IMR-90 (cell line): ENCODE results near the gene PSMC5. TPM values are rescaled to one million over a fixed set of nuclear protein-coding genes. Genes with fewer than 3 reads are reported as not detected.

ENCODE experiments used
- ATAC-seq: fragments of 200-7000 bp; cut with Tn5 transposase; 2 replicates; pipeline ENCODE4 v1.9.1; 2020; ENCODE audit warnings: low read depth, mild to moderate bottlenecking, moderate library complexity
- BruUV-seq: library from RNA; stranded (reverse); fragments of 400-500 nt; replicated peaks from 2 replicates; lab custom pipeline; 2021; lab: Mats Ljungman, UMichigan
- CTCF ChIA-PET: fragments of 300-600 bp; formaldehyde crosslinking; extraction: SDS; loops from one replicate; lab custom pipeline; 2021; ENCODE audit warnings: antibody characterized with exemption; lab: Yijun Ruan, JAX
- POLR2A ChIA-PET: fragments of 300-600 bp; sonication (Branson Sonifier 250); formaldehyde crosslinking; loops from one replicate; lab custom pipeline; 2022; ENCODE audit warnings: antibody characterized with exemption; ENCODE audit not compliant: unreplicated experiment; lab: Charles Lee
- DNase-seq: peaks from one replicate; pipeline ENCODE4 v3.0.0; 2013
- H2AFZ ChIP-seq: replicated peaks from 2 replicates; pipeline ENCODE3; 2013; ENCODE audit warnings: low read length, mild to moderate bottlenecking; ENCODE audit not compliant: poor library complexity
- H2AK5ac ChIP-seq: 2 replicates; pipeline ENCODE4 v1.6.1; 2013; ENCODE audit warnings: low read depth, low read length, inconsistent platforms
- H2AK9ac ChIP-seq: replicated peaks from 2 replicates; pipeline ENCODE3; 2013; ENCODE audit warnings: mild to moderate bottlenecking, low read depth, low read length, moderate library complexity; ENCODE audit not compliant: poor library complexity
- H2BK120ac ChIP-seq: 2 replicates; pipeline ENCODE4 v1.6.1; 2013; ENCODE audit warnings: low read depth, low read length, inconsistent platforms
- H2BK15ac ChIP-seq: 3 replicates; pipeline ENCODE4 v1.6.1; 2013; ENCODE audit warnings: low read depth, low read length, inconsistent platforms
- H2BK20ac ChIP-seq: 2 replicates; pipeline ENCODE4 v1.6.1; 2013; ENCODE audit warnings: low read depth, mild to moderate bottlenecking, inconsistent platforms, low read length, moderate library complexity
- H2BK5ac ChIP-seq: 2 replicates; pipeline ENCODE4 v1.6.1; 2013; ENCODE audit warnings: mild to moderate bottlenecking, low read depth, low read length, inconsistent platforms; ENCODE audit not compliant: poor library complexity, severe bottlenecking
- H3K14ac ChIP-seq: replicated peaks from 2 replicates; pipeline ENCODE4 v1.6.1; 2013; ENCODE audit warnings: low read depth, low read length, inconsistent platforms
- H3K18ac ChIP-seq: 2 replicates; pipeline ENCODE4 v1.6.1; 2013; ENCODE audit warnings: low read depth, low read length, control low read depth
- H3K23ac ChIP-seq: 2 replicates; pipeline ENCODE4 v1.6.1; 2013; ENCODE audit warnings: low read depth, low read length, inconsistent platforms
- H3K27ac ChIP-seq: 2 replicates; pipeline ENCODE4 v1.5.1; 2013; ENCODE audit warnings: mild to moderate bottlenecking, control low read depth, low read length; ENCODE audit not compliant: insufficient read depth
- H3K27me3 ChIP-seq: 2 replicates; pipeline ENCODE4 v1.6.1; 2013; ENCODE audit warnings: low read length; ENCODE audit not compliant: control insufficient read depth, insufficient read depth
- H3K36me3 ChIP-seq: 2 replicates; pipeline ENCODE4 v1.6.1; 2013; ENCODE audit warnings: low read length, mixed read lengths; ENCODE audit not compliant: control insufficient read depth, insufficient read depth
- H3K4ac ChIP-seq: 2 replicates; pipeline ENCODE4 v1.6.1; 2013; ENCODE audit warnings: low read depth, low read length, inconsistent platforms
- H3K4me1 ChIP-seq: 2 replicates; pipeline ENCODE4 v1.6.1; 2013; ENCODE audit warnings: low read length, mixed read lengths; ENCODE audit not compliant: control insufficient read depth, insufficient read depth
- H3K4me2 ChIP-seq: 2 replicates; pipeline ENCODE4 v1.6.1; 2013; ENCODE audit warnings: low read depth, mild to moderate bottlenecking, control low read depth, low read length, moderate library complexity
- H3K4me3 ChIP-seq: 2 replicates; pipeline ENCODE4 v1.5.1; 2013; ENCODE audit warnings: low read depth, mild to moderate bottlenecking, control low read depth, low read length, moderate library complexity; ENCODE audit not compliant: insufficient read depth
- H3K56ac ChIP-seq: 2 replicates; pipeline ENCODE4 v1.6.1; 2013; ENCODE audit warnings: low read length, inconsistent platforms; ENCODE audit not compliant: insufficient read depth; ENCODE audit errors: extremely low read depth
- H3K79me1 ChIP-seq, 2 experiments: 2 replicates each; pipeline ENCODE4 v1.6.1; 2013; ENCODE audit warnings: low read length in 2 of 2, inconsistent platforms in 1 of 2, low read depth in 1 of 2
- H3K9ac ChIP-seq: 2 replicates; pipeline ENCODE4 v1.6.1; 2013; ENCODE audit warnings: low read depth, low read length, control low read depth
- H3K9me1 ChIP-seq: 2 replicates; pipeline ENCODE4 v1.6.1; 2013; ENCODE audit warnings: low read length, inconsistent platforms; ENCODE audit not compliant: insufficient read depth
- H3K9me3 ChIP-seq: 2 replicates; pipeline ENCODE4 v1.6.1; 2013; ENCODE audit warnings: low read length; ENCODE audit not compliant: control insufficient read depth, insufficient read depth
- H4K20me1 ChIP-seq: 2 replicates; pipeline ENCODE4 v1.6.1; 2013; ENCODE audit warnings: low read length, inconsistent platforms; ENCODE audit not compliant: insufficient read depth
- H4K5ac ChIP-seq: 2 replicates; pipeline ENCODE4 v1.6.1; 2013; ENCODE audit warnings: mild to moderate bottlenecking, low read depth, low read length, control low read depth
- H4K8ac ChIP-seq, 2 experiments: 2 replicates each; pipeline ENCODE4 v1.6.1; 2013; ENCODE audit warnings: low read depth in 2 of 2, low read length in 2 of 2, control low read depth in 1 of 2, inconsistent platforms in 1 of 2
- H4K91ac ChIP-seq: 2 replicates; pipeline ENCODE4 v1.6.1; 2013; ENCODE audit warnings: low read depth, low read length, inconsistent platforms; ENCODE audit not compliant: insufficient read depth
- BHLHE40 ChIP-seq: fragments of 150-350 bp; IDR thresholded peaks from 2 replicates; pipeline ENCODE4 v1.6.1; 2016; ENCODE audit warnings: mild to moderate bottlenecking, low read depth, low read length
- ELK1 ChIP-seq: fragments of 150-350 bp; IDR thresholded peaks from 2 replicates; pipeline ENCODE4 v1.6.1; 2016; ENCODE audit warnings: low read depth, mild to moderate bottlenecking, low read length, moderate library complexity, borderline replicate concordance
- MAFK ChIP-seq: IDR thresholded peaks from 2 replicates; pipeline ENCODE4 v1.6.1; 2012; ENCODE audit warnings: low read depth, low read length, improper control_type of control experiment
- MXI1 ChIP-seq: IDR thresholded peaks from 2 replicates; pipeline ENCODE4 v1.6.1; 2012; ENCODE audit warnings: low read depth, mild to moderate bottlenecking, low read length, moderate library complexity, borderline replicate concordance
- SMC3 ChIP-seq: fragments of 150-350 bp; IDR thresholded peaks from 2 replicates; pipeline ENCODE4 v1.6.1; 2016; ENCODE audit warnings: low read depth, mild to moderate bottlenecking, antibody characterized with exemption, low read length, moderate library complexity
- WGBS, 2 experiments: methylation state at CpG; one replicate each; pipeline versions ENCODE4 v1.1.5 to v1.1.7; 2013; ENCODE audit warnings: missing lambda C conversion rate in 2 of 2; ENCODE audit not compliant: insufficient read length in 1 of 2; ENCODE audit errors: extremely low coverage in 2 of 2; 5-methylcytosine and 5-hydroxymethylcytosine counted together
- dilution Hi-C: fragments of 300-500 bp; cut with HindIII; formaldehyde crosslinking; loops from one replicate; pipeline ENCODE4 v1.14.3; 2018; ENCODE audit warnings: low sequenced_read_pairs; ENCODE audit not compliant: unreplicated experiment
- in situ Hi-C: fragments of 300-500 bp; cut with MboI; formaldehyde crosslinking; loops from 3 replicates; pipeline ENCODE4 v1.14.3; 2019; ENCODE audit warnings: low sequenced_read_pairs, inconsistent platforms, mixed read lengths
- intact Hi-C: fragments of 100-400 bp; cut with micrococcal nuclease; formaldehyde crosslinking; loops from 2 replicates; pipeline ENCODE4 v1.10.0; 2022
- polyA plus RNA-seq, 3 experiments: library from polyadenylated mRNA; depleted of rRNA; stranded (reverse); fragments of >200 nt; gene quantifications; 2 replicates each; pipeline ENCODE4 v1.2.3, GENCODE V29; 2012; ENCODE audit warnings: low replicate concordance in 1 of 3
- total RNA-seq: library from RNA; depleted of rRNA; stranded (reverse); fragments of >200 nt; gene quantifications from 2 replicates; pipeline ENCODE4 v1.2.3, GENCODE V29; 2012

Gene PSMC5
- total and polyA plus RNA-seq, 2 of the 4 experiments (the other 2 are of a cell fraction), result 105 to 165 TPM

- ATAC-seq, result peak; percentile 5
These were observed 14.3 kb downstream of the PSMC5 start for GRCh38 chr17:63841350-63842172.

More at GRCh38 chr17:63841350-63842172, 14.3 kb downstream of the PSMC5 start:
- H2BK20ac ChIP-seq, result 0 out of 2 replicates have a peak overlapping the region, but pooled peaks have one; percentile 17
- peak overlapping the region; percentile 81 for H3K4me3 ChIP-seq
- peak overlapping the region; percentile 96 for H2AFZ ChIP-seq
- BruUV-seq, result no TSS peak
- H4K5ac ChIP-seq, result 0 out of 2 replicates have a peak overlapping the region, but pooled peaks have one; percentile 9
- peak overlapping the region; percentile 97 for H3K23ac ChIP-seq
- peak overlapping the region; percentile 79 for H3K56ac ChIP-seq
- POLR2A ChIA-PET, result no interaction called here
- WGBS, 2 experiments, result 5% methylated on average over 14 of the region's 26 CpGs; no CpG with 5 or more reads in 1 of the 2 experiments
- H2AK5ac ChIP-seq, result peak overlapping the region; percentile 78
- H2BK120ac ChIP-seq, result no peak overlapping the region; the same call in 1 of the 2 replicates
- no peak overlapping the region for H2BK15ac ChIP-seq
- peak overlapping the region; percentile 65 for H3K4ac ChIP-seq
- H3K9me1 ChIP-seq, result peaks cover 12% of the 10 kb centered on the region
- no peaks in the 10 kb centered on the region for H3K27me3 ChIP-seq
- intact Hi-C loops, result no loop called here
- peak overlapping the region; percentile 91 for H2AK9ac ChIP-seq
- in situ Hi-C loops, result no loop called here
- peak overlapping the region; percentile 58 for H4K91ac ChIP-seq
- H3K14ac ChIP-seq, result peak overlapping the region; percentile 59
- no peaks in the 10 kb centered on the region for H3K9me3 ChIP-seq
- H3K79me1 ChIP-seq, result peaks cover 10 to 54% of the 10 kb centered on the region in 2 experiments; a peak in 3 of 4 replicates
- H3K36me3 ChIP-seq, result peaks cover 5% of the 10 kb centered on the region
- peak overlapping the region; percentile 1 to 70; a peak in 2 of 4 replicates for H4K8ac ChIP-seq
- H3K4me1 ChIP-seq, result peaks cover 23% of the 10 kb centered on the region
- dilution Hi-C loops, result no loop called here
- H4K20me1 ChIP-seq, result peaks cover 34% of the 10 kb centered on the region
- H3K4me2 ChIP-seq, result peak overlapping the region; percentile 94
- TF ChIP-seq MAFK (no peak), SMC3 (no peak), MXI1 (0 out of 2 replicates have a peak, but pooled peaks have one; percentile 28), ELK1 (no peak), BHLHE40 (peak; percentile 23; the same call in 1 of the 2 replicates)
- H2BK5ac ChIP-seq, result peak overlapping the region; percentile 51
- H3K9ac ChIP-seq, result peak overlapping the region; percentile 77
- H3K18ac ChIP-seq, result no peak overlapping the region; the same call in 1 of the 2 replicates
- CTCF ChIA-PET, result no interaction called here
- DNase-seq, result peak; percentile 34
- peak overlapping the region; percentile 84 for H3K27ac ChIP-seq
